Chondrocyte (in vitro differentiated cells): ENCODE measurements around the gene KCNQ5. TPM values are rescaled to one million over a fixed set of nuclear protein-coding genes. Genes with fewer than 3 reads are reported as not detected.

ENCODE experiments used
- DNase-seq: peaks from one replicate; pipeline ENCODE4 v3.0.0; 2021; ENCODE audit warnings: mixed read lengths, low spot score
- H3K27ac Mint-ChIP-seq: one replicate; pipeline ENCODE4 v1.8.0; 2021; ENCODE audit warnings: mild to moderate bottlenecking, moderate library complexity, mixed read lengths; ENCODE audit not compliant: unreplicated experiment
- H3K27me3 Mint-ChIP-seq: 2 replicates; pipeline ENCODE4 v1.8.0; 2021; ENCODE audit warnings: low read depth, mixed read lengths
- H3K36me3 Mint-ChIP-seq: 2 replicates; pipeline ENCODE4 v1.8.0; 2021; ENCODE audit warnings: low read depth, mixed read lengths
- H3K4me1 Mint-ChIP-seq: 2 replicates; pipeline ENCODE4 v1.8.0; 2021; ENCODE audit warnings: low read depth, mild to moderate bottlenecking, mixed read lengths
- H3K4me3 Mint-ChIP-seq: one replicate; pipeline ENCODE4 v1.8.0; 2021; ENCODE audit warnings: mild to moderate bottlenecking, moderate library complexity, mixed read lengths; ENCODE audit not compliant: unreplicated experiment
- H3K9me3 Mint-ChIP-seq: 2 replicates; pipeline ENCODE4 v1.8.0; 2021; ENCODE audit warnings: low read depth, mixed read lengths
- CTCF ChIP-seq: fragments of 200-600 bp; sonication (generic); IDR thresholded peaks from 2 replicates; pipeline ENCODE4 v1.5.0; 2021; ENCODE audit warnings: antibody characterized with exemption, mild to moderate bottlenecking, moderate library complexity
- total RNA-seq: library from RNA; stranded (reverse); gene quantifications from 3 replicates; pipeline ENCODE4 v1.2.1, GENCODE V29; 2021

KCNQ5 gene
- total RNA-seq, 1 donor from 2014 or later, result 4.1 TPM

- Mint-ChIP-seq H3K4me3 (no peak overlapping the region), H3K27me3 (no peaks in the 10 kb centered on the region), H3K9me3 (peaks cover 3% of the 10 kb centered on the region), H3K4me1 (peaks cover 5% of the 10 kb centered on the region), H3K36me3 (no peaks in the 10 kb centered on the region), H3K27ac (no peak overlapping the region)
- no peak for DNase-seq
- TF ChIP-seq CTCF, result no peak
Observed at GRCh38 chr6:72733045-72733444, 111.2 kb downstream of the KCNQ5 start.

GRCh38 chr6:72738091-72738490, 116.2 kb downstream of the KCNQ5 start:
- TF ChIP-seq CTCF, result no peak
- peaks cover 15% of the 10 kb centered on the region for H3K4me1 Mint-ChIP-seq
- H3K36me3 Mint-ChIP-seq, result no peaks in the 10 kb centered on the region
- no peaks in the 10 kb centered on the region for H3K27me3 Mint-ChIP-seq
- H3K9me3 Mint-ChIP-seq, result no peaks in the 10 kb centered on the region
- no peak for DNase-seq
- no peak overlapping the region for H3K4me3 Mint-ChIP-seq
- no peak overlapping the region for H3K27ac Mint-ChIP-seq

- Mint-ChIP-seq H3K27me3 (no peaks in the 10 kb centered on the region), H3K9me3 (no peaks in the 10 kb centered on the region), H3K4me1 (peaks cover 21% of the 10 kb centered on the region), H3K36me3 (no peaks in the 10 kb centered on the region), H3K27ac (no peak overlapping the region), H3K4me3 (no peak overlapping the region)
- TF ChIP-seq CTCF, result no peak
- DNase-seq, result no peak
Observed at GRCh38 chr6:72739368-72739779, 117.5 kb downstream of the KCNQ5 start.

GRCh38 chr6:72740135-72740534, 118.3 kb downstream of the KCNQ5 start:
- no peaks in the 10 kb centered on the region for H3K27me3 Mint-ChIP-seq
- no peak overlapping the region for H3K27ac Mint-ChIP-seq
- no peak overlapping the region for H3K4me3 Mint-ChIP-seq
- no peak for TF ChIP-seq CTCF
- peaks cover 27% of the 10 kb centered on the region for H3K4me1 Mint-ChIP-seq
- H3K9me3 Mint-ChIP-seq, result no peaks in the 10 kb centered on the region
- H3K36me3 Mint-ChIP-seq, result no peaks in the 10 kb centered on the region
- no peak for DNase-seq

GRCh38 chr6:72741083-72741482, 119.2 kb downstream of the KCNQ5 start:
- peaks cover 36% of the 10 kb centered on the region for H3K4me1 Mint-ChIP-seq
- H3K4me3 Mint-ChIP-seq, result no peak overlapping the region
- no peak for DNase-seq
- no peaks in the 10 kb centered on the region for H3K36me3 Mint-ChIP-seq
- H3K9me3 Mint-ChIP-seq, result no peaks in the 10 kb centered on the region
- H3K27ac Mint-ChIP-seq, result no peak overlapping the region
- TF ChIP-seq CTCF, result no peak
- no peaks in the 10 kb centered on the region for H3K27me3 Mint-ChIP-seq
